GM12891 (cell line): Measurements from ENCODE around the gene UNC13C.

ENCODE experiments used
- DNase-seq: peaks from one replicate; pipeline ENCODE4 v3.0.0; 2011; ENCODE audit warnings: low spot score; ENCODE audit not compliant: insufficient read length
- FAIRE-seq: peaks from 2 replicates; lab custom pipeline; 2011; peaks lifted over from hg19 to GRCh38; lab: Jason Lieb, UNC
- PAX5 ChIP-seq: IDR thresholded peaks from 2 replicates; pipeline ENCODE4 v1.6.1; 2011; ENCODE audit warnings: low read length, moderate library complexity, mild to moderate bottlenecking; ENCODE audit not compliant: insufficient read depth, severe bottlenecking
- POLR2A ChIP-seq: IDR thresholded peaks from 2 replicates; pipeline ENCODE4 v1.6.1; 2011; ENCODE audit warnings: low read depth, low read length, control low read depth
- POLR2AphosphoS5 ChIP-seq: IDR thresholded peaks from 2 replicates; pipeline ENCODE4 v1.6.1; 2011; ENCODE audit warnings: low read depth, low read length, control low read depth
- POU2F2 ChIP-seq: IDR thresholded peaks from 2 replicates; pipeline ENCODE4 v1.6.1; 2011; ENCODE audit warnings: low read depth, mild to moderate bottlenecking, control low read depth, low read length, moderate library complexity
- SPI1 ChIP-seq: IDR thresholded peaks from 2 replicates; pipeline ENCODE4 v1.6.1; 2011; ENCODE audit warnings: low read depth, low read length, control low read depth
- TAF1 ChIP-seq: IDR thresholded peaks from 2 replicates; pipeline ENCODE4 v1.6.1; 2011; ENCODE audit warnings: low read depth, low read length, control low read depth

Gene UNC13C

DNA sequence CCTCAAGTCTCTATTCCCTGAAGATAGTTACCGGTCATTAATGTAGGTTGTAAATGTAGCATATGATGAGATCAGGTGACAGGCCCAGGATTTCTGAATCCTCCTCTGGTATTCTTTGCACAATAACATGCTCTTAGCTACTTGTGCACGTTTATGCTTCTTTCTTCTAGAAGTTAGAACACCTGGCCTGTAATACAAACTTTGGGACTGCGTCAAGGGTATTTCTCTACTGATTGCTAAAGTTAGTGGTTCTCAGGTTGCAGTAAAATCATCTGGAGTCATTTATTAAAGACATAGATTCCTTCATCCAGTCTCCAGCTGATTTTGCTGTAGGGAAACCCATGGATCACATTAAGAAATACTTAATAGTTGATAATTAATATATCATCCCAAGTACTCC, 48.0 kb downstream of the UNC13C start:
- FAIRE-seq = no peak
- TF ChIP-seq POLR2AphosphoS5 = no peak
- TF ChIP-seq POU2F2 = no peak
- TF ChIP-seq TAF1 = no peak
- no peak for TF ChIP-seq POLR2A
- no peak for TF ChIP-seq SPI1
- no peak for TF ChIP-seq PAX5
- DNase-seq = no peak

DNA sequence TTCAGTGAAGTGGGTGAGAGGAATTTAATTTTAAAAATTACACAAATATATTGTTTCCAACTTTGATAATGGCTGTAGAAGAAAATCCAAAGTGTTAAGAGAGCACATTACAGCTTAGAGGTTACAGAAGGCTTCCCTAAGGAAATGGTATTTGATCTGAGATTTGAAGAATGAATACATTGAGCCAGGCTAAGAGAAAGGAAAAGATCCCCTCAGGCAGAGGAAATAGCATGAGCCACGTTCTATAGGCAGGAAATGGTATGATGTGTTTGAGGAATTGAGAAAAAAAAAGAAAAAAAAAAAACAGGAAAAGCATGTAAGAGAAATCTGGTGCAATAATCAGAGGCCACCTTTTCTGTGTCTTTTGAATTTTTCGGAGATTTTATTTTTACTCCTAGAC, 48.6 kb downstream of the UNC13C start:
- DNase-seq (no peak), FAIRE-seq (no peak)
- TF ChIP-seq POLR2AphosphoS5 (no peak), SPI1 (no peak), TAF1 (no peak), POLR2A (no peak), POU2F2 (no peak), PAX5 (no peak)

DNA sequence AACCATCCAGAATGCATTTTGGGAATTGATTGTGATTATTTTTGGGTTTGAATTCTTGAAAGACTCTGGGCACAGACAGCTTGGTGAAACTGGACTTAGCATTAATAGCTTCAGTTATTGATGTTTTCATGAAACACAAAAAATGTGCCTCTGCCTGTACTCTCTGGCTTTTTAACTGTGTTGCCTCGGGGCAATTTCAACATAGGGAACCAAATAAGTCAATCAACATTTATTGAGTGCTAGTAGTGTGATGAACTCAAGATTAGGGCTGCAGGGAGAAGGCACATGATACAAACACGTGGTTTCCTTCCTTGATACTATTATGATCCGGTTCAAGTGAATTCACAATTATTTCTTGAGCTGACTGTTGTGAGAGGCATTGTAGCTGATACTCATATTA, 50.8 kb downstream of the UNC13C start:
- FAIRE-seq (no peak), DNase-seq (no peak)
- TF ChIP-seq PAX5 = no peak

DNA sequence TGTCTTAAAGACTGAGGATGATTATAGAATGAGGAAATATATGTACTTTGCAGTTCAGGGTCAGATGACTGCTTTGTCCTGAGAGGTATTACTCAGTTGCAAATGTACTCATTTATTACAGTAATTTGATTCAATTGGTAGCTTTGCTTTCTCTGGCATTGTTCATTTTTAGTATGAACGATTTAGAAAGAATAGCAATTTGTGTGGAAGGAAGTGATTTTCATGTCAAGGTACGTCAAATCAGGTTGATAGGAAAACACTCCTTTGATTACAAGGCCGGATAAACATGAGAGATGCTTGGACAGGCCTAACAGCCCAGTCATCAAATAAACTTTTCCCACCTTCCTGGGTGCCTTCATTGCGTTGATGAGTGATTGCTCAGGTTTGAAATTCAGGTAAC, 53.8 kb downstream of the UNC13C start:
- FAIRE-seq = no peak
- no peak for DNase-seq
- no peak for TF ChIP-seq POLR2AphosphoS5
- TF ChIP-seq TAF1 = no peak
- no peak for TF ChIP-seq SPI1
- TF ChIP-seq PAX5 = no peak
- TF ChIP-seq POU2F2 = no peak
- TF ChIP-seq POLR2A = no peak

DNA sequence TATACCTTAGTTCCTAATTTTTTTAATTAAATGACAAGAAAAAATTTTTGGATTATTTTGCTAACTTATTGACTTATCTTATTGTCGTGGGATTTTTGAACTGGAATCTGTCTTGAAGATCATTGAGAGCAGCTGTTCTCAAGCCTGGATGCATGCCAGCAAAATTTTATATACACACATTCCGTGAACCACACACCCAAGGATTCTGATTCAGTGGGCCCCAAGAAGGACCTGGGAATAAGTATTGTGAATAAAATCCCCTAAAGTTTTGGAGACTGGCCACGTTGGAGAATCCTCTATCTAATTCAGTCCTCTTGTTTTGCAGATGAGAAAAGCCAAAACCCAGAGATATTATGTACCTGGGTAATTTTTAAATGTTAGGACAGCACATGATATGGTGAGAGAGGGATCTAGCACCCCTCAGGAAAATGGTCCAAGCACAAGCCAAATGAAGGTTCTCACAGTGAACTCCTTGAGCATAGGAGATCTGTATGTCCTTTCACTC, 55.2 kb downstream of the UNC13C start:
- FAIRE-seq (no peak), DNase-seq (no peak)
- TF ChIP-seq POLR2AphosphoS5 = no peak
- no peak for TF ChIP-seq TAF1
- no peak for TF ChIP-seq PAX5
- TF ChIP-seq SPI1 = no peak
- TF ChIP-seq POLR2A = no peak
- no peak for TF ChIP-seq POU2F2

DNA sequence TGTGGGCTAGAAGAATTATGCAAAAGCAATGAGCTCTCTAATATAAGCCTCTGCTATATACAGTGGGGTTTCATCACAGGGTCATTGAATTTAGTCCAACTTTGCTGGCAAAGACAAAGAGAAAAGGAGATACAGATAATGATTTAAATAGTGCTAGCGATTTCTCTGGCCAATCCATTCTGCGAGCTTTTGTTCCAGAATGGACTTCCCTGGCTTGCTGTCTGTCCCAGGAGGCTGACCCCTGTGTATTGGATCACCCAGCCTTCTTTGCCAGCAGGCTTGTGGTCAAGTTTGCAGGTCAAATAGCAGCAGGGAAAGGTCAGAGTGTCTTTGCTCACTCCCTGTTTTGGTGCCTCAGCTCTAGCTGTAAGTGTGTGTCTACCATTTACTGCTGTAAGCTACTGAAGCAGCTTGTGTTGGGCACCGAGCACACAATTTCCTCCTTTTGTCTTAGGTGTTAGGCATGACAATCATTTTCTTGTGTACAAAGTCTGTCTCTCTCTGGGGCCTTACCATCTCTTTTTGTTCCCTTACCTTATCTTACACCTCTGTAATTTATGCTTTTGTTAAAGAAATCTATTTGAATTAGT, 55.7 kb downstream of the UNC13C start:
- TF ChIP-seq TAF1 = no peak
- no peak for TF ChIP-seq POU2F2
- TF ChIP-seq POLR2A = no peak
- no peak for TF ChIP-seq PAX5
- no peak for TF ChIP-seq SPI1
- no peak for TF ChIP-seq POLR2AphosphoS5
- DNase-seq (no peak), FAIRE-seq (no peak)

DNA sequence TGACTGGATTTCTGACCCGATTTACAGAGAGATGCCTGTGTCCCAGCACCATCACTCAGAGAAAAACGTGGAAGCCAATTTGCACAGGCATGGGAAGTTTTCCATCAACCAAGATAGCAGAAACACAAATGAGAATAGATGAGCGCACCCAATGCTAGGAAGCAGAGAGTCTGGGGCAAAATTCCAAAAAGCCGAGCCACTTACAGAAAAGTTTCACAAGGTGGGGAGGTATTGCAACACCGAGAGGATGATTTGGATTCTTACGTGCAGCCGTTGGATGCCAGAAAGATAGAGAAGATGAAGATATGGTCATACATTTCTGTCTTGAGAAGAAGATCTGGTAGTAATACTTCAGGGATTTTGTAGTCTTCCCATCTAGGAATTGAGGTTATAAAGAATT, 57.4 kb downstream of the UNC13C start:
- no peak for DNase-seq
- FAIRE-seq = no peak
- TF ChIP-seq SPI1 (no peak), POLR2A (no peak), TAF1 (no peak), POU2F2 (no peak), PAX5 (no peak), POLR2AphosphoS5 (no peak)

DNA sequence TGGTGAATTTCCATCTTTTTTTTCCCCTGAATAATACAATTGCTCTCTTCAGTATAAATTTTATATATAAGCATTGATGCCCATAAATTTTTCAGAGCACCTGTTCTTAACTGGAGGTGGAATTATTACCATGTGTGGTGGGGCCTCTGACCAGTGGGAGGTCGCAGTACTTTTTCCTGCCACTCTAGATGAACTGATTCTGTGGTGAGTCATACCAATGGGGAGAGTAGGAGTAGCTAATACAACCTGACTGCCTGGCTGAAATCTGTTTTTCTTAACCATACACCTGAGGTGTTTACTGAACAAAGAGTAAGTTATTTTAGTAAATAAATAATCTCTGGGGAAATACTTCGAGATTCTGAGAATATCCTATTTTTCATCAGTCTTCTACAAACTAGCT, 67.2 kb downstream of the UNC13C start:
- TF ChIP-seq POLR2AphosphoS5 (no peak), SPI1 (no peak), POU2F2 (no peak), TAF1 (no peak)
- FAIRE-seq = no peak
- DNase-seq = no peak

DNA sequence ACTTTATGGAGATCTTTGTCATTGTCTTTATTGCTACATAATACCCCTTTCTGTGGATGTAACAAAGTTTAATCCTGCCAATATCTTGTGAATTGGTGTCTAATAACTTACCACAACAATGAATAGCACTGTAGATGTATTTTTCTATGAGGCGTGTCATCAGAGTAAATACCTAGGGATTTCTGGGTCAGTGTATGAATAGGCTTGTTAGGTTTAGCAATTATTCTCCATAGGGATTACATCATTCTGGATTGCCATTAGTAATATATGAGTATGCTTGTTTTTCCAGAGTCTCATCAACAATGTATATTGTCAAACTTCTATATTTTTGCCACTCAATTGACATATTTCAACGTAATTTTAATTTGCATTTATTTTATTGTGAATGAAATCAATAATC, 67.9 kb downstream of the UNC13C start:
- FAIRE-seq = no peak
- TF ChIP-seq POLR2AphosphoS5 (no peak), PAX5 (no peak), POU2F2 (no peak), POLR2A (no peak), SPI1 (no peak), TAF1 (no peak)
- DNase-seq = no peak

DNA sequence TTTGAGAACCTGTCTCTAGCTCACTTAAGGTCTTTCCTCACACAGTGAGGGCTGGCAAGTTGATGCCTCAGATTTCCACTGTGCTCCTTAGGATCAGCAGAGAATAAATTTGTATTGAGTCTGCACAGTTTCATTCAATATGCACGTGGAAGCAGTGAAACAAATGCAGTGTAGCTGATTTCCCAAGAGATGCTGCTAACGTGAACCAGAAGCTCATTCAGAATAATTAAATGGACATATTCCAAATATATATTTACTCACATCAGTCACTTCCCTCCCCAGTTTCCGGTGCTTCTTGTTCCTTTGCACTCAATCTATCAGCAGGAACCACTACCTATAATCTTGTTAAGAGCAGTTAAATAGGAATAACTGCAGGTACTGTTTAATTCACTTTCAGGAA, 86.1 kb downstream of the UNC13C start:
- TF ChIP-seq TAF1 (no peak), PAX5 (no peak), SPI1 (no peak), POLR2AphosphoS5 (no peak), POU2F2 (no peak), POLR2A (no peak)
- no peak for DNase-seq
- FAIRE-seq = no peak
